Mesendoderm (in vitro differentiated cells): ENCODE results near the gene RRP8.
A peak's percentile ranks its signal among the peaks of the same experiment; 100 is the strongest.

Experiments used
- DNase-seq: peaks from one replicate; pipeline ENCODE4 v3.0.0; 2013
- H2AK5ac ChIP-seq: 2 replicates; pipeline ENCODE4 v1.6.1; 2013; ENCODE audit warnings: low read length, inconsistent platforms
- H2BK120ac ChIP-seq: 2 replicates; pipeline ENCODE4 v1.6.1; 2013; ENCODE audit warnings: low read depth, mild to moderate bottlenecking, low read length, moderate library complexity, mixed read lengths
- H2BK15ac ChIP-seq: replicated peaks from 2 replicates; pipeline ENCODE4 v1.6.1; 2013; ENCODE audit warnings: low read depth, mild to moderate bottlenecking, moderate library complexity
- H2BK5ac ChIP-seq: 2 replicates; pipeline ENCODE4 v1.6.1; 2013; ENCODE audit warnings: low read length, inconsistent platforms
- H3K18ac ChIP-seq: 2 replicates; pipeline ENCODE4 v1.6.1; 2013; ENCODE audit warnings: mild to moderate bottlenecking, low read length, mixed read lengths
- H3K23ac ChIP-seq: one replicate; pipeline ENCODE4 v1.6.1; 2013; ENCODE audit warnings: low read length
- H3K27ac ChIP-seq: 2 replicates; pipeline ENCODE4 v1.5.1; 2013; ENCODE audit warnings: low read depth, mild to moderate bottlenecking, inconsistent platforms, low read length, moderate library complexity
- H3K27me3 ChIP-seq: 2 replicates; pipeline ENCODE4 v1.6.1; 2013; ENCODE audit warnings: low read length, control low read depth, mild to moderate bottlenecking, inconsistent platforms; ENCODE audit not compliant: insufficient read depth, poor library complexity
- H3K36me3 ChIP-seq: 2 replicates; pipeline ENCODE4 v1.6.1; 2013; ENCODE audit warnings: low read length, inconsistent platforms; ENCODE audit not compliant: control insufficient read depth, insufficient read depth
- H3K4ac ChIP-seq: one replicate; pipeline ENCODE4 v1.6.1; 2013; ENCODE audit warnings: low read depth, mild to moderate bottlenecking, low read length, moderate library complexity
- H3K4me1 ChIP-seq: 2 replicates; pipeline ENCODE4 v1.6.1; 2013; ENCODE audit warnings: low read depth, low read length, inconsistent platforms; ENCODE audit not compliant: control insufficient read depth
- H3K4me2 ChIP-seq: 2 replicates; pipeline ENCODE4 v1.6.1; 2013; ENCODE audit warnings: low read length
- H3K4me3 ChIP-seq: 2 replicates; pipeline ENCODE4 v1.5.1; 2013; ENCODE audit warnings: mild to moderate bottlenecking, low read length
- H3K56ac ChIP-seq: one replicate; pipeline ENCODE4 v1.6.1; 2013; ENCODE audit warnings: low read length
- H3K79me1 ChIP-seq: 2 replicates; pipeline ENCODE4 v1.6.1; 2013; ENCODE audit warnings: low read length, inconsistent platforms
- H3K79me2 ChIP-seq: 2 replicates; pipeline ENCODE4 v1.6.1; 2013; ENCODE audit warnings: mild to moderate bottlenecking, low read length; ENCODE audit not compliant: control insufficient read depth, insufficient read depth
- H3K9ac ChIP-seq: 2 replicates; pipeline ENCODE4 v1.6.1; 2013; ENCODE audit warnings: low read length, inconsistent platforms
- H4K5ac ChIP-seq: one replicate; pipeline ENCODE4 v1.6.1; 2013; ENCODE audit warnings: low read length
- H4K8ac ChIP-seq: one replicate; pipeline ENCODE4 v1.6.1; 2013; ENCODE audit warnings: low read depth, mild to moderate bottlenecking, control low read depth, low read length, moderate library complexity
- WGBS: extraction: QIAGEN DNeasy Blood & Tissue Kit; methylation state at CpG from one replicate; pipeline ENCODE4 v1.1.7; 2013; ENCODE audit warnings: low lambda C conversion rate, missing lambda C conversion rate; ENCODE audit not compliant: insufficient coverage; ENCODE audit errors: extremely low coverage; 5-methylcytosine and 5-hydroxymethylcytosine counted together

The RRP8 gene

DNA sequence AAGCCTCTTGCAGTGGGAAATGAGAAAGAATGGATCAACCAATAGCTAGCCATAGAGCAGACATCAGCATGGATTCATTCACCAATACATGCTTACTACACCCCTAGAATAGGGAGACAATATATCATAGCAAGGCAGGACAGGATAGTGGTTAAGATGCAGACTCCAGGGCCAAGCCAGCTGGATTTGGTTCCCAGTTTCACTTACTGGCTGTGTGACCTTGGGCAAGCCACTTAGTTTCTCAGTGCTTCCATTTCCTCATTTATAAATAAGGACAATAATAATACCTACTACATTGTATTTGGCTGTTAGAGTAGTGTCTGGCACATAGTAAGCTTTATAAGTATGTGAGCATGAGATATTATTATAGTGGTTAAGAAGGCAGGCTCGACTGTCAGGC lies 45.1 kb upstream of the RRP8 start:
- H3K18ac ChIP-seq, result no peak overlapping the region
- peaks cover 3% of the 10 kb centered on the region for H3K4me1 ChIP-seq
- H3K23ac ChIP-seq, result no peak overlapping the region
- H3K27ac ChIP-seq, result no peak overlapping the region
- no peaks in the 10 kb centered on the region for H3K79me2 ChIP-seq
- no peak overlapping the region for H3K4me3 ChIP-seq
- WGBS, result no CpG with 5 or more reads among the region's 1 CpG
- H4K8ac ChIP-seq, result no peak overlapping the region
- no peak overlapping the region for H2BK5ac ChIP-seq
- no peaks in the 10 kb centered on the region for H3K79me1 ChIP-seq
- H3K56ac ChIP-seq, result no peak overlapping the region
- H3K4me2 ChIP-seq, result no peak overlapping the region
- no peak overlapping the region for H2BK15ac ChIP-seq
- no peak overlapping the region for H2BK120ac ChIP-seq
- H3K27me3 ChIP-seq, result no peaks in the 10 kb centered on the region
- H3K36me3 ChIP-seq, result no peaks in the 10 kb centered on the region
- no peak overlapping the region for H4K5ac ChIP-seq
- H3K9ac ChIP-seq, result no peak overlapping the region
- no peak for DNase-seq
- no peak overlapping the region for H2AK5ac ChIP-seq
- H3K4ac ChIP-seq, result no peak overlapping the region

GRCh38 chr11:6647836-6648235 lies 44.4 kb upstream of the RRP8 start:
- H2BK120ac ChIP-seq, result no peak overlapping the region
- H3K27me3 ChIP-seq, result no peaks in the 10 kb centered on the region
- no CpG with 5 or more reads among the region's 2 CpGs for WGBS
- H3K4me1 ChIP-seq, result peaks cover 3% of the 10 kb centered on the region
- H3K4me3 ChIP-seq, result no peak overlapping the region
- no peak overlapping the region for H3K27ac ChIP-seq
- no peaks in the 10 kb centered on the region for H3K36me3 ChIP-seq
- no peak overlapping the region for H3K23ac ChIP-seq
- H4K5ac ChIP-seq, result no peak overlapping the region
- no peak overlapping the region for H4K8ac ChIP-seq
- H3K4me2 ChIP-seq, result no peak overlapping the region
- no peak overlapping the region for H3K4ac ChIP-seq
- no peaks in the 10 kb centered on the region for H3K79me2 ChIP-seq
- H3K18ac ChIP-seq, result no peak overlapping the region
- no peak overlapping the region for H2BK15ac ChIP-seq
- no peak overlapping the region for H3K9ac ChIP-seq
- no peak overlapping the region for H2BK5ac ChIP-seq
- no peaks in the 10 kb centered on the region for H3K79me1 ChIP-seq
- H2AK5ac ChIP-seq, result no peak overlapping the region
- DNase-seq, result no peak
- H3K56ac ChIP-seq, result no peak overlapping the region

DNA sequence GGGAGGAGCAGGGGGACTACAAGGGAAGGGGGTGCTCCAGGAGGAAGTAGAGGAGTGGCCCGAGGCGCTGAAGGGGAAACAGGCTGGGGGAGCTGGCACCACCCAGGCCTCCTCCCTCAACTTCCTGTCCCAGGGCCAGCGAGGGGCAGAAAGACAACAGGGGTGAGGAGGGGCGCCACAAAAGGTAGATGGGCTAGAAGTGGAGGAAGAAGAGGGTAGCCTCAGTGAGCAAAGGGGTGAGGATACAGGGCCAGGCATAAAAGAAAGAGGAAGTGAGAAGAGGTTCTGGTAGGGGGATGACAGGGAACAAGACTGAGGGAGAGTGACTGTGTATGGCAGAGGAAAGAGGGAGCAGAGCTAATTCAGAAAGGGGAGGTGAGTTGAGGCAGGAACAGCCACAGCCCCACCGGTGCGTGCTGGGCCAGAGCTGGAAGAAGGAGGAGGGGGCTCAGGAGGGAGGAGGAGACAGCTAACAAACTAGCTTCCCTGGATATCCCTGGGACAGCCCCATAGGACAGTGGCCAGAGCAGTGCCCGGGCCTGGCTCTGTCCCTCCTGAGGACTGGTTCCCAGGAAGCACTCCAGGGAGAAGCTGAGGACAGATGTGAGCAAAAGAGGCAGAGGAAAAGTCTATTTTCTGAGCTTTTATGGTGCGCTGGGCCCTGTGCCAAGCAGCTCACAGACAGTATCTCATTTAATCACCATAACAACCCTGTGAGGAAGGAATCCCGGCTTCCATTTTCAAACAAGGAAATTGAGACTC lies 43.7 kb upstream of the RRP8 start:
- H3K36me3 ChIP-seq, result no peaks in the 10 kb centered on the region
- H3K79me2 ChIP-seq, result no peaks in the 10 kb centered on the region
- peak; percentile 38 for DNase-seq
- H3K9ac ChIP-seq, result peak overlapping the region; percentile 8
- H3K27me3 ChIP-seq, result no peaks in the 10 kb centered on the region
- H2BK5ac ChIP-seq, result no peak overlapping the region
- no peak overlapping the region for H3K23ac ChIP-seq
- H4K5ac ChIP-seq, result no peak overlapping the region
- no peak overlapping the region for H4K8ac ChIP-seq
- H3K56ac ChIP-seq, result peak overlapping the region; percentile 11
- no CpG with 5 or more reads among the region's 9 CpGs for WGBS
- no peak overlapping the region for H3K4me3 ChIP-seq
- H3K79me1 ChIP-seq, result no peaks in the 10 kb centered on the region
- H3K4ac ChIP-seq, result no peak overlapping the region
- H3K18ac ChIP-seq, result no peak overlapping the region
- H3K27ac ChIP-seq, result no peak overlapping the region
- H2AK5ac ChIP-seq, result no peak overlapping the region
- no peak overlapping the region for H3K4me2 ChIP-seq
- H2BK15ac ChIP-seq, result no peak overlapping the region
- peaks cover 3% of the 10 kb centered on the region for H3K4me1 ChIP-seq
- H2BK120ac ChIP-seq, result no peak overlapping the region

GRCh38 chr11:6646576-6646917 lies 43.1 kb upstream of the RRP8 start:
- WGBS, result no CpG with 5 or more reads among the region's 3 CpGs
- Histone ChIP-seq H3K79me1 (no peaks in the 10 kb centered on the region), H3K79me2 (no peaks in the 10 kb centered on the region), H3K23ac (no peak overlapping the region), H2BK15ac (no peak overlapping the region), H3K4me1 (peaks cover 3% of the 10 kb centered on the region), H3K18ac (no peak overlapping the region), H3K4ac (no peak overlapping the region), H4K8ac (no peak overlapping the region), H3K9ac (no peak overlapping the region), H2BK5ac (no peak overlapping the region), H2BK120ac (no peak overlapping the region), H3K27me3 (no peaks in the 10 kb centered on the region), H4K5ac (no peak overlapping the region), H2AK5ac (no peak overlapping the region), H3K56ac (no peak overlapping the region), H3K27ac (no peak overlapping the region), H3K4me3 (no peak overlapping the region), H3K36me3 (no peaks in the 10 kb centered on the region), H3K4me2 (no peak overlapping the region)
- DNase-seq, result no peak

- Histone ChIP-seq H3K4me1 (peaks cover 3% of the 10 kb centered on the region), H3K27ac (no peak overlapping the region), H3K4ac (no peak overlapping the region), H3K79me2 (no peaks in the 10 kb centered on the region), H2BK15ac (no peak overlapping the region), H2AK5ac (no peak overlapping the region), H2BK120ac (no peak overlapping the region), H3K56ac (no peak overlapping the region), H4K8ac (no peak overlapping the region), H3K9ac (no peak overlapping the region), H4K5ac (no peak overlapping the region), H3K79me1 (no peaks in the 10 kb centered on the region), H3K4me3 (no peak overlapping the region), H3K36me3 (no peaks in the 10 kb centered on the region), H3K23ac (no peak overlapping the region), H3K27me3 (no peaks in the 10 kb centered on the region), H3K18ac (no peak overlapping the region), H2BK5ac (no peak overlapping the region), H3K4me2 (no peak overlapping the region)
- no CpG with 5 or more reads among the region's 12 CpGs for WGBS
- no peak for DNase-seq
These were observed 42.7 kb upstream of the RRP8 start for GRCh38 chr11:6646071-6646470.

- DNase-seq, result no peak
- Histone ChIP-seq H2BK120ac (no peak overlapping the region), H3K4ac (no peak overlapping the region), H3K9ac (no peak overlapping the region), H2AK5ac (no peak overlapping the region), H3K56ac (no peak overlapping the region), H3K79me2 (no peaks in the 10 kb centered on the region), H3K36me3 (no peaks in the 10 kb centered on the region), H4K8ac (no peak overlapping the region), H4K5ac (no peak overlapping the region), H3K27me3 (no peaks in the 10 kb centered on the region), H3K4me2 (no peak overlapping the region), H3K27ac (no peak overlapping the region), H2BK5ac (no peak overlapping the region), H3K18ac (no peak overlapping the region), H3K4me1 (peaks cover 3% of the 10 kb centered on the region), H3K79me1 (no peaks in the 10 kb centered on the region), H3K4me3 (no peak overlapping the region), H2BK15ac (no peak overlapping the region), H3K23ac (no peak overlapping the region)
- WGBS, result no CpG with 5 or more reads among the region's 7 CpGs
These were observed 39.5 kb upstream of the RRP8 start for GRCh38 chr11:6642957-6643356.
